ENCODE data around the gene TNFSF10.
"Not testable (repeated sequence)": the region's sequence is repeated elsewhere in the genome, so short reads cannot be mapped to it uniquely, and the experiment has no call there.

Gene TNFSF10

GRCh38 chr3:172543419-172543818 lies 20.2 kb upstream of the TNFSF10 start:
- no peak for DNase-seq

- no peak for DNase-seq
These were observed 19.8 kb upstream of the TNFSF10 start for GRCh38 chr3:172542999-172543398.

- no peak for DNase-seq
These were observed 18.8 kb upstream of the TNFSF10 start for GRCh38 chr3:172541945-172542488.

GRCh38 chr3:172540049-172540448 lies 16.8 kb upstream of the TNFSF10 start:
- no peak for DNase-seq

GRCh38 chr3:172539273-172539672 lies 16.0 kb upstream of the TNFSF10 start:
- DNase-seq = no peak

GRCh38 chr3:172538368-172539151 lies 15.3 kb upstream of the TNFSF10 start:
- DNase-seq = no peak

- DNase-seq = no peak
These were observed 14.4 kb upstream of the TNFSF10 start for GRCh38 chr3:172537507-172538158.

GRCh38 chr3:172536993-172537419 lies 13.8 kb upstream of the TNFSF10 start:
- DNase-seq = no peak

GRCh38 chr3:172536505-172536904 lies 13.3 kb upstream of the TNFSF10 start:
- DNase-seq = no peak

GRCh38 chr3:172530566-172530965 lies 7.3 kb upstream of the TNFSF10 start:
- DNase-seq = no peak

- DNase-seq = no peak
These were observed 6.9 kb upstream of the TNFSF10 start for GRCh38 chr3:172530101-172530561.

GRCh38 chr3:172528677-172529076 lies 5.4 kb upstream of the TNFSF10 start:
- DNase-seq = no peak

- DNase-seq = no peak
These were observed 4.1 kb upstream of the TNFSF10 start for GRCh38 chr3:172527306-172527705.

- DNase-seq = no peak
These were observed 1.9 kb upstream of the TNFSF10 start for GRCh38 chr3:172525116-172525613.

GRCh38 chr3:172524611-172525010 lies 1.4 kb upstream of the TNFSF10 start:
- DNase-seq = no peak

GRCh38 chr3:172521837-172522726 lies 1.1 kb downstream of the TNFSF10 start:
- not testable (repeated sequence) for DNase-seq

GRCh38 chr3:172520301-172520831 lies 2.9 kb downstream of the TNFSF10 start:
- DNase-seq = no peak

GRCh38 chr3:172519740-172520139 lies 3.5 kb downstream of the TNFSF10 start:
- DNase-seq = no peak

- DNase-seq = no peak
These were observed 4.1 kb downstream of the TNFSF10 start for GRCh38 chr3:172518929-172519640.

- peak; percentile 59 for DNase-seq
These were observed 5.3 kb downstream of the TNFSF10 start for GRCh38 chr3:172517859-172518466.

Measured in CD4-positive, alpha-beta T cell treated with Interleukin-15 for 1 hour (primary cell).